HG02870 (cell line): ENCODE measurements around the gene QSOX2.
A peak's percentile ranks its signal among the peaks of the same experiment; 100 is the strongest.

Source experiments
- ATAC-seq: cut with Tn5 transposase; IDR thresholded peaks from one replicate; pipeline ENCODE4 v1.9.1; 2021; ENCODE audit warnings: mild to moderate bottlenecking, moderate library complexity; ENCODE audit not compliant: unreplicated experiment

The QSOX2 gene

DNA sequence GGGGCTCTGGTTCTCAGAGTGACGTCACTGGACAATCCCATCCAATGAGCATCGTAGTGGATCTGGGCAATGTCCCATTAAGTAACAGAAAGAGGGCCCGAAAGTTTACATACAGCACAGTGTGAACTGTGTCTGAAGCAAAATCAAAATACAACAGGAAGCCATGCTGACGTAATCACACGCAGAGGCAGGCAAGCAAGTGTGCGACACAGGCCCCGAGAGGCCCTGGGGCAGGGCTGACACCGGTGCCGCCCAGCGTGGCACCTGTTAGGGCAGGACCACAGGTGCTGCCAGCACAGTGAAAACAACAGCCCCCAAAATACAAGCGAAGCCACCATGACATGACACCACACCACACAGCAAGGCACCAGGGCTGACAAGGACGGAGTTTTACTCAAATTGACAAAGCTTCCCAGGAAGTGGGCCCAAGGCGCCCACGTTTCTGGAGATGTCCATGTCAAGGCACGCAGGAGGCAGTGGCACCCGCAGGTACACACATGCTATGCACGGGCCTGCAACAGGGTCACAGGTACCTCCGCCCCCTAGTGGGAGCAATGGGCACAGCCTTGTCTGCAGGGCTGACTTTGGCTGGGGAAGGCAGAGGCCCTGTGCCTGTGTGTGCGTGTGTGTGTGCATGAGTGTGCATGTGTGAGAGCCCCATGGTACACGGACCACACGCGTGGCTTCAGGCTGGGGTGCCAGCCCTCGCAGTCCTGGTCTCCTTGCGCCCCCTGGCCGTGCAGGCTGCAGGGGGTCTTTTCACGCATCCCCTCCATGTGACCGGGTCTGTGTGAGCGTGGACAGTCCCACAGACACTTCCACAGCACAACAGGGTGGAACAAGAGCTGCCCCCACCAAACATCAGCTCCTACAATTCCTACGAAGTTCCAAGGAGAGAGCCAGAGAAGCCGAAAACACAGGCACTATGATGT is 19.6 kb downstream of the QSOX2 start:
- peak; percentile 60 for ATAC-seq

- peak; percentile 31 for ATAC-seq
Measured at GRCh38 chr9:136225366-136225747, 20.3 kb downstream of the QSOX2 start.

GRCh38 chr9:136223871-136224640 is 21.6 kb downstream of the QSOX2 start:
- ATAC-seq = no peak

DNA sequence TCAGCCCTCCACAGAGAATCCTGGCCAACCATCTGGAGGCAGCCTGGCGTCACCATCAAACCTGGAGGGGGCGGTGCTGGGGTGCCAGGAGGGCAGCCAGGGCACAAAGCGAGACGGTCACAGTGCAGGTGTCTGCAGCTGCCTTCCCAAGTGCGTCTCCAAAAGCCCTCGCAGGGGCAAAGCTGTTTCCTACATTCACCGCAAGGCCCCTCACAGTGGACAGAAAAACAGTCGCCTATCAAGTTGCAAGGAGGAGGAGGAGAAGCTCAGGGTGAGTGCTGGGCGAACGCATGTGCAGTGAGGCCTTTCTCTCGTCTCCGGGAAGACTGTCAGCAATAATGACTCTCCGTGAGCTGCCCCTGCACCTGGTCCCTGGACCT is 22.7 kb downstream of the QSOX2 start:
- ATAC-seq = no peak

DNA sequence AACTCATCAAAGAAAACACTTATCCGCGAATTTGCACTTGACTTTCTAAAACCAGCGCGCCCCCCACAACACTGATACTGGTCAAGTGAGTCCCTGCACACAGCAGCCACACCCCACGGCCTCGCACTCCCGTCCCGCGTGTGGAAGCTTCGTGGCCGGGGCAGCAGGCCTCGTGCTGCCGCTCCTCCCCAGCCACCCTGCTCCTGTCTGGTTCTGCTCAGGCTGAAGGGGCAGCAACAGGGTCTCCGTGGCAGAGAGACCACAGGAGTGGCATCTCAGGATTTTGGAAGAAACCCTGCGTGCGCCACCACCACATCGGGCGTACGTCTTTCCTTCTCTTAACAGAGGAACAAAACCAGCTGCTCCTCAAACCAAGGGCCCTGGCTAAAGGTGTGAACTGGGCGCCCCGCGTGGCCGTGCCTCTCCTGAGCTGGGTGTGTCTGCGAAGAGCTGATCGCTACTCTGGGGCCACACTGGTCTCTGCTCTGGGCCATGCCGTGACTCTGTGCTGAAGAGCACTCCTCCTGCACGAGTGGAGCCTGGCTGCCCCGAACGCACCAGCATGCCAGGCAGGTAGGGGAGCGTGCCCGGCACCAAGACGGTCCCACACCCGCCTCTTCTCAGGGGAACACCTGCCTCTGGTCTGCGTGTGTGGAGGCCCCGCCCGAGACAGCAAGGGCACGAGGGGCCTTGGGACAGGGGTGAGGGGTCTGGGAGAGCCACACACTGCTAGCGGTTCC is 23.3 kb downstream of the QSOX2 start:
- ATAC-seq = no peak

GRCh38 chr9:136220017-136220729 is 25.4 kb downstream of the QSOX2 start:
- no peak for ATAC-seq

GRCh38 chr9:136219276-136219675 is 26.3 kb downstream of the QSOX2 start:
- no peak for ATAC-seq

GRCh38 chr9:136218673-136219072 is 26.9 kb downstream of the QSOX2 start:
- no peak for ATAC-seq

- ATAC-seq = no peak
Measured at GRCh38 chr9:136218271-136218670, 27.3 kb downstream of the QSOX2 start.

GRCh38 chr9:136216541-136217244 is 28.9 kb downstream of the QSOX2 start:
- no peak for ATAC-seq

- ATAC-seq = no peak
Measured at GRCh38 chr9:136213733-136214132, 31.9 kb downstream of the QSOX2 start.

DNA sequence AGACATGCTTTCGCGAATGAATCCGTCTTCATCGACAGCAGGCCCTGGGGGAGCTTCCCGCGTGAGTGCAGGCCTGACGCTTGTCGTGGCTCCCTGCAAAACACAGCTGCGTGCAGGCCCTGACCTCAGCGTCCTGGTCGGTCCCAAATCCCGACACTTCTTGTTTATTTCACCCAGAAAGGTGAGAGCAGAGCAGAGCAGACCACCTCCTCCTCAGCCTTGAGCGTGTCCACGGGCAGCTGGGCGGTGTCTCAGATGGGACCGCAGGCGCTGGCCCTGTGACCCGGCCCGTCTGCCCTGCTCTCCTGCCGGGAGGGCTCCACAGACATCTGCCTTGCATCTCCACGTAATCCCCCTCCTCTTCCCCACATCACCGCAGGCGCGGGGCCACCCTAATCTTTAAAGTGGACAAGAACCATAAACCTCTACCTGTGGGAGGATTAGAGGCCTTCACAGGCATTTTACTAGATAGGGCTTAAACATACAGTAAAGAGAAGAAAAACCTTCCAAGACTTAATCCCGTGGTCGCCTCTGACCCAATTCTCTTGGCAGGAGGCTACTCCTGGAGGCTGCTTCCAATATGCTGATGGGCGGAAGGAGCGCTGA is 33.2 kb downstream of the QSOX2 start:
- ATAC-seq = no peak

DNA sequence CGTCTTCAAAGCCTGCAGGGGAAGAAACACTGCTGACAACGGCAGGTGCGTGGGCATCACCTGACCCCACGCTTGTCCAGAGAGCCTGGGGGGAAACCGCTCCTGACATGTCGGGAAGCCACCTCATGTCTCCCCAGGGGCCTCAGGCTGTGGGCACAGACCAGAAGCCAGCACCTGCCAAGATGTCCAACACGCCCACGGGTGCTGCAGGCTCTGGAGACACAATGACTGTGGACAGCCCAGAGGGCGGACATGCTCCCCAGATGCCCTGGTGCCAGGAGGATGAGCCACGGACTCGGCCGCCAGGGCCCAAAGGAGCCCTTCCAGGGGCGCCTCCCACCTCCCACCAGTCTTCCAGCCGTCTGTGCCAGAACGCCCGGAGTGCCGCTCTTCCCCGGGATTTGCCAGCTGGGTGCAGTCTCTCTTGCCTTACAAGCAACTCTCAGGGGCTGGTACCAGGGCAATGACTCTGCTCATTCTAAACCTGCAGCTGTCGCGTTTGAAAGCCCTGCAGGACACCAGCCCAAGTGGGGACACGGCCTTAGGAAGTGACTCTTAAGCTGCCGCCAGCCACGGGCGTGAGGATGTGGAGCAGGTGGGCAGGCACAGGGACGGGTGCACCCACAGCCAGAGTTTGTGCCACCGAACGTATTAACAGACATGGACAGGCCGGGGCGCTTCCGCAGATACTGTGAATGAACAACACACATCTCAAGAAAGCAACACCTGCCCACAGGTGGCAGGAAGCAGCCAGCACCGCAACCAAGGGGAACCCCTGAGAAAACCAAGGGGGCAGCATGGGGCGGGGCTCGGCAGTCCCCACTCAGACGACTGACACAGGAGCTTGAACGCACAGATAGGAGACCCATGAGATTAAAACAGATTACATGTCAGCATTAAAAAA is 33.9 kb downstream of the QSOX2 start:
- ATAC-seq = no peak

- ATAC-seq = no peak
Measured at GRCh38 chr9:136211006-136211405, 34.6 kb downstream of the QSOX2 start.

- ATAC-seq = no peak
Measured at GRCh38 chr9:136210276-136210675, 35.3 kb downstream of the QSOX2 start.

GRCh38 chr9:136209786-136210185 is 35.8 kb downstream of the QSOX2 start:
- ATAC-seq = no peak

GRCh38 chr9:136209232-136209631 is 36.4 kb downstream of the QSOX2 start:
- ATAC-seq = no peak

DNA sequence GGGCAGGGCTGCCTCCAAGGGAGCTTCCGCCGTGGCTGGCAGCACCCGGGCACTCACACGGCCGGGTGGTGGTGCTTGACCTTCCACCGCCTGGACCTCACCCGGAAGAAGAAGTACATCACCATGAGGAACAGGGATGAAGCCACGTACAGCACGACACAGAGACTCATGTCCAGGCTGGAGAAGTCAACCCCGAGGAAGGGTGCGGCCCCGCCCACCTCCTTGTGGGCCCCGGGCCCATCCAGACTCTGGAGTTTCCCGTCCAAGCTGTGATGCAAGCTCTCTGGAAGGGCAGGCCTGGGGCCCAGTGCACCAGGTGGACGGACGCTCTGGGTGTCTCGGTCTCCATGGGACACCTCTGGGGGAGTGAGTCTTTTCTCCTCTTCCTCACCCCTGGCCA is 36.9 kb downstream of the QSOX2 start:
- no peak for ATAC-seq

DNA sequence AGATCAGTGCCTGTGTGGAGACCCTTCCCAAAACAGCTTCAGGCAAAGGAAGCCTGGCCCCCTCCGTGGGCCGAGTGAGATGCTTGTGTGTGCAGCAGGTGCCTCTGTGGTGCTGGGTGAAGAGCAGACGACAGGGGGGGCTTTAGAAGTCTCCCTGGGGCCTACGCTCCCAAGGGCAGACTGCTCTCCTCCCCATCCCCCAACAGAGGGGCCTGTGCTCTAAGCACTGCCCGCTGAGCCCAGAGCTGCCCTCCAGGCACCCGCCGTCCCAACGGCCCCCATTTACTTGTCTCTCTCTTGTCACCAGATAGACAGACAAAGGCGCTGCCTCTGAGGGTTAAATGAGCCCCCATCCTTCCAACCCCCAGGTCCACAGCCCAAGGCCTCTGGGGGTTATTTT is 38.0 kb downstream of the QSOX2 start:
- no peak for ATAC-seq
